ENCODE measurements around the gene GFRA1. TPM values are rescaled to one million over a fixed set of nuclear protein-coding genes. Genes with fewer than 3 reads are reported as not detected.

Gene GFRA1
- polyA plus RNA-seq, 1 of the 3 experiments (the other 2 are of a cell fraction) = 1.6 TPM

- Histone ChIP-seq H3K9me2 (peaks cover 3% of the 10 kb centered on the region; the same call in 1 of the 2 replicates), H3K79me2 (ENCODE audit: insufficient read depth) (no peaks in the 10 kb centered on the region), H3K9ac (no peak overlapping the region), H3K9me3 (no peaks in the 10 kb centered on the region), H3K4me3 (ENCODE audit: low read depth in 2 of 2, low read length in 1 of 2) (no peak overlapping the region), H3F3A (replicated peaks; ENCODE audit: insufficient read depth) (no peaks in the 10 kb centered on the region), H3K4me2 (no peak overlapping the region), H3K36me3 (replicated peaks in 1 of 2; ENCODE audit: control insufficient read depth in 1 of 2, insufficient read depth in 2 of 2, low read length in 1 of 2) (no peaks in the 10 kb centered on the region), H4K20me1 (ENCODE audit: insufficient read depth) (no peaks in the 10 kb centered on the region), H3K4me1 (ENCODE audit: control insufficient read depth in 1 of 2, insufficient read depth in 2 of 2, low read depth in 1 of 2, low read length in 1 of 2) (no peaks in the 10 kb centered on the region; a peak in 1 of 4 replicates), H2AFZ (ENCODE audit: low read depth) (no peak overlapping the region), H3K27ac (ENCODE audit: low read depth in 2 of 2, low read length in 1 of 2) (no peak overlapping the region), H3K27me3 (ENCODE audit: insufficient read depth) (no peaks in the 10 kb centered on the region)
- ChIA-PET CTCF (no interaction called here), POLR2A (no interaction called here)
- TF ChIP-seq JUND (IDR thresholded peaks at IDR 0.05) = no peak
- TF ChIP-seq MEF2A (IDR thresholded peaks at IDR 0.05; ENCODE audit: borderline replicate concordance, low read depth) = no peak
- TF ChIP-seq IRF3 (IDR thresholded peaks at IDR 0.05; ENCODE audit: low read depth, low read length) = no peak
- TF ChIP-seq, protein P1, sequence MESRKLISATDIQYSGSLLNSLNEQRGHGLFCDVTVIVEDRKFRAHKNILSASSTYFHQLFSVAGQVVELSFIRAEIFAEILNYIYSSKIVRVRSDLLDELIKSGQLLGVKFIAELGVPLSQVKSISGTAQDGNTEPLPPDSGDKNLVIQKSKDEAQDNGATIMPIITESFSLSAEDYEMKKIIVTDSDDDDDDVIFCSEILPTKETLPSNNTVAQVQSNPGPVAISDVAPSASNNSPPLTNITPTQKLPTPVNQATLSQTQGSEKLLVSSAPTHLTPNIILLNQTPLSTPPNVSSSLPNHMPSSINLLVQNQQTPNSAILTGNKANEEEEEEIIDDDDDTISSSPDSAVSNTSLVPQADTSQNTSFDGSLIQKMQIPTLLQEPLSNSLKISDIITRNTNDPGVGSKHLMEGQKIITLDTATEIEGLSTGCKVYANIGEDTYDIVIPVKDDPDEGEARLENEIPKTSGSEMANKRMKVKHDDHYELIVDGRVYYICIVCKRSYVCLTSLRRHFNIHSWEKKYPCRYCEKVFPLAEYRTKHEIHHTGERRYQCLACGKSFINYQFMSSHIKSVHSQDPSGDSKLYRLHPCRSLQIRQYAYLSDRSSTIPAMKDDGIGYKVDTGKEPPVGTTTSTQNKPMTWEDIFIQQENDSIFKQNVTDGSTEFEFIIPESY (IDR thresholded peaks at IDR 0.05; ENCODE audit: borderline replicate concordance, low read depth) = no peak
- no peak for TF ChIP-seq YY1 (IDR thresholded peaks at IDR 0.05; ENCODE audit: low read depth)
- TF ChIP-seq MAX (IDR thresholded peaks at IDR 0.05; ENCODE audit: low read depth) = no peak
- TF ChIP-seq ELF1 (IDR thresholded peaks at IDR 0.05) = no peak
- TF ChIP-seq RFX5 (IDR thresholded peaks at IDR 0.05; ENCODE audit: low read length) = no peak
- TF ChIP-seq, protein P2, sequence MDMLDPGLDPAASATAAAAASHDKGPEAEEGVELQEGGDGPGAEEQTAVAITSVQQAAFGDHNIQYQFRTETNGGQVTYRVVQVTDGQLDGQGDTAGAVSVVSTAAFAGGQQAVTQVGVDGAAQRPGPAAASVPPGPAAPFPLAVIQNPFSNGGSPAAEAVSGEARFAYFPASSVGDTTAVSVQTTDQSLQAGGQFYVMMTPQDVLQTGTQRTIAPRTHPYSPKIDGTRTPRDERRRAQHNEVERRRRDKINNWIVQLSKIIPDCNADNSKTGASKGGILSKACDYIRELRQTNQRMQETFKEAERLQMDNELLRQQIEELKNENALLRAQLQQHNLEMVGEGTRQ (IDR thresholded peaks at IDR 0.05; ENCODE audit: borderline replicate concordance, low read depth, low read length) = no peak
- TF ChIP-seq RCOR1 (IDR thresholded peaks at IDR 0.05; ENCODE audit: low read length) = no peak
- TF ChIP-seq NRF1 (IDR thresholded peaks at IDR 0.05; ENCODE audit: low read depth, low read length) = no peak
- TF ChIP-seq SMC3 (IDR thresholded peaks at IDR 0.05; ENCODE audit: low read depth, low read length) = no peak
- DNase-seq = no peak
- 66% methylated on average over 4 of the region's 4 CpGs for WGBS (ENCODE audit: low lambda C conversion rate)
Observed at GRCh38 chr10:116239229-116239628, 33.8 kb downstream of the GFRA1 start.

DNA sequence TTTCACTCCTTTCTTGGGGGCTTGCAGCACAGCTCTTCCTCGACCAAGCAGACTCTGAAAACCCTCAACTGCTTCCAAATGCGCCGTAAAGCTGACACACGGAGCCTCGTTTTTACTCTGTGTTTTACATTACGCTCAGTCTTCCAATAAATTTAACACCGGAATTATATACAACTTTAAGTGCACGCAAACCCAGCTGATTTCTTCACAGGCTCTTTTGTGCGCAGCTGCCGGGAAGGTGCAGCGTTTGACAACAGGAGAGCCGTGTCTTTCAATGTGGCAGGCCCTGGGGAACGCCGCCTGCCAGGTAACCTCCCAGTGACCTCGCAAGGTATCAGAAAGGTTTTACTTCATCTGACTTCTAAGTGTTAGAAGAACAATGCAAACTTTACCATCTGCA is 35.0 kb downstream of the GFRA1 start:
- H3K9ac ChIP-seq = no peak overlapping the region
- ChIA-PET CTCF (no interaction called here), POLR2A (no interaction called here)
- no peaks in the 10 kb centered on the region for H3K9me3 ChIP-seq
- WGBS (ENCODE audit: low lambda C conversion rate) = 66% methylated on average over 15 of the region's 15 CpGs
- no peak for DNase-seq
- no peaks in the 10 kb centered on the region for H3K9me2 ChIP-seq
- no peaks in the 10 kb centered on the region for H3K27me3 ChIP-seq (ENCODE audit: insufficient read depth)
- H3K4me1 ChIP-seq (ENCODE audit: control insufficient read depth in 1 of 2, insufficient read depth in 2 of 2, low read depth in 1 of 2, low read length in 1 of 2) = no peaks in the 10 kb centered on the region; a peak in 1 of 4 replicates
- TF ChIP-seq CHD2 (IDR thresholded peaks at IDR 0.05; ENCODE audit: low read length, partially characterized antibody) (no peak), SMC3 (IDR thresholded peaks at IDR 0.05; ENCODE audit: low read depth, low read length) (no peak), RAD21 (IDR thresholded peaks at IDR 0.05; ENCODE audit: low read length) (no peak), FOSL2 (IDR thresholded peaks at IDR 0.05; ENCODE audit: borderline replicate concordance, low read depth) (no peak), FOXM1 (IDR thresholded peaks at IDR 0.05; ENCODE audit: low read depth) (no peak)
- H3F3A ChIP-seq (replicated peaks; ENCODE audit: insufficient read depth) = no peaks in the 10 kb centered on the region
- no peak overlapping the region for H3K27ac ChIP-seq (ENCODE audit: low read depth in 2 of 2, low read length in 1 of 2)
- no peak overlapping the region for H2AFZ ChIP-seq (ENCODE audit: low read depth)
- H3K79me2 ChIP-seq (ENCODE audit: insufficient read depth) = no peaks in the 10 kb centered on the region
- H3K4me3 ChIP-seq (ENCODE audit: low read depth in 2 of 2, low read length in 1 of 2) = no peak overlapping the region
- no peaks in the 10 kb centered on the region for H4K20me1 ChIP-seq (ENCODE audit: insufficient read depth)
- no peaks in the 10 kb centered on the region for H3K36me3 ChIP-seq (replicated peaks in 1 of 2; ENCODE audit: control insufficient read depth in 1 of 2, insufficient read depth in 2 of 2, low read length in 1 of 2)
- H3K4me2 ChIP-seq = no peak overlapping the region

Measured in SK-N-SH (cell line).